ENCODE results near the gene TP53BP2.
"Not testable (repeated sequence)": the region's sequence is repeated elsewhere in the genome, so short reads cannot be mapped to it uniquely, and the experiment has no call there.

The TP53BP2 gene

GRCh38 chr1:223845810-223846682 lies at the start of gene TP53BP2:
TSS of gene TP53BP2 (minus strand) at chr1:223845947. CDS start at chr1:223845680, 267 bp downstream.
- peak; percentile 90 for DNase-seq

- not testable (repeated sequence) for DNase-seq
Observed at GRCh38 chr1:223890494-223890893, 44.7 kb upstream of the TP53BP2 start.

- DNase-seq, result not testable (repeated sequence)
Observed at GRCh38 chr1:223889319-223889718, 43.6 kb upstream of the TP53BP2 start.

GRCh38 chr1:223887747-223888418 lies 42.1 kb upstream of the TP53BP2 start:
- DNase-seq, result no peak

- DNase-seq, result no peak
Observed at GRCh38 chr1:223886516-223886921, 40.8 kb upstream of the TP53BP2 start.

- no peak for DNase-seq
Observed at GRCh38 chr1:223885614-223886013, 39.9 kb upstream of the TP53BP2 start.

- DNase-seq, result no peak
Observed at GRCh38 chr1:223878598-223879325, 33.0 kb upstream of the TP53BP2 start.

GRCh38 chr1:223877804-223878203 lies 32.1 kb upstream of the TP53BP2 start:
- DNase-seq, result no peak

- no peak for DNase-seq
Observed at GRCh38 chr1:223876590-223876989, 30.8 kb upstream of the TP53BP2 start.

- DNase-seq, result no peak
Observed at GRCh38 chr1:223873044-223873443, 27.3 kb upstream of the TP53BP2 start.

GRCh38 chr1:223872308-223872901 lies 26.7 kb upstream of the TP53BP2 start:
- DNase-seq, result no peak

- DNase-seq, result no peak
Observed at GRCh38 chr1:223870617-223871574, 25.1 kb upstream of the TP53BP2 start.

GRCh38 chr1:223864599-223865368 lies 19.0 kb upstream of the TP53BP2 start:
- DNase-seq, result not testable (repeated sequence)

GRCh38 chr1:223864084-223864483 lies 18.3 kb upstream of the TP53BP2 start:
- DNase-seq, result no peak

GRCh38 chr1:223861904-223862303 lies 16.2 kb upstream of the TP53BP2 start:
- no peak for DNase-seq

GRCh38 chr1:223860051-223860622 lies 14.4 kb upstream of the TP53BP2 start:
- no peak for DNase-seq

GRCh38 chr1:223859058-223859457 lies 13.3 kb upstream of the TP53BP2 start:
- DNase-seq, result no peak

GRCh38 chr1:223856386-223856785 lies 10.6 kb upstream of the TP53BP2 start:
- DNase-seq, result no peak

- DNase-seq, result no peak
Observed at GRCh38 chr1:223853748-223854147, 8.0 kb upstream of the TP53BP2 start.

GRCh38 chr1:223853275-223853674 lies 7.5 kb upstream of the TP53BP2 start:
- no peak for DNase-seq

- no peak for DNase-seq
Observed at GRCh38 chr1:223852337-223852736, 6.6 kb upstream of the TP53BP2 start.

All from midbrain (tissue), 1 donor.